K562 treated with DMSO at 1 percent for 4 hours (cell line): ENCODE measurements around the gene PYGM. TPM values are rescaled to one million over a fixed set of nuclear protein-coding genes. Genes with fewer than 3 reads are reported as not detected.

Source experiments
- total RNA-seq: library from RNA; unstranded; fragments of 300-600 nt; gene quantifications from 2 replicates; pipeline ENCODE4 v1.2.3, GENCODE V29; 2022; ENCODE audit not compliant: insufficient read depth

The PYGM gene
- total RNA-seq: 5.3 and 9.5 TPM in 2 replicates

DNA sequence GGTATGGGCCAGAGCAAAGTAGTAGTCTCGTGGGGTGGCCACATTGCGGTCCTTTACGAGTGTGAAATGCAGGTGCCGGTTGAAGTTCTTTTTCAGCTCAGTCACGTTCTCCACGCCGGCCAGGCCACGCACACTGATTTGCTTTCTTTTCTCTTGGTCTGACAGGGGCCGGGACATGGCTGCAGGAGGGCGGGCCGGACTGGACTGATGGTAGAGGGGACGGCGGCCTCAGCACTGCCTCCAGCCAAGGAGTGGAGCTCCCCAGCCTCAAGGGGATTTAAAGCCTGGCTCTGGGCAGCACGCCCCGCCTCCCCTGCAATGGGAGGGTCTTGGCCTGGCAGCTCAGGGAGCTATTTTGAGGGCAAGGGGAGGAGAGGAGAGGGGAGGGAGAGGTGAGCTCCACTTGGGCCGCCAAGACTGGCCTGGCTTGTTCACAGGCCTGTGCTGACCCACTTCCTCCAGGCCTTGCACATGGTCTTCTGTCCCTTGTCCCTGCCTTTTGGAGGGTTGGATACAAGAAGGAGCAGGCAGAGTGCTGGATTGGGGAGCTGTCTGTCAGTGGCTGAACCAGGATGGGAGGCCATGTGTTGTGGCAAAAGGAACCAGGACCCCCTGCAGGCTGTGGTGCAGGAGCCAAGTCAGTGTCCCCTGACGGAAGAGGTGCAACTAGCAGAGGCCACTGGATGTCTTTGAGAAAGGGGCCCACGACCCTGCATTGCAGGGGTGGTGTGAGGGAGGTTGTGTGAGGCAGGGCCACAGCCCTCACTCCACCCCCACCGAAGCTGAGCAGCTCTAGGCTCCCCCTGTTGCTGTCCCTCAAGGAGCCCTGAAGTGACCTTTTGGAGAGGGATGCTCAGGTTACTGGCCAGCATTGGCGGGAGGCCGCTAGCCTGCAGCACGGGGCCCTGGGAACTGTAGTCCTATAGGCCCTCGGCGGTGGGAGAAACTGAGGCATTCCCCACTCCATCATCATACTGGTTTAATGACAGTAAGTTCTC, at the start of gene PYGM:
Gene PYGM (minus strand): TSS at position 253 of the 998 bp plus-strand sequence. CDS start 76 bp downstream, at position 177.

DNA sequence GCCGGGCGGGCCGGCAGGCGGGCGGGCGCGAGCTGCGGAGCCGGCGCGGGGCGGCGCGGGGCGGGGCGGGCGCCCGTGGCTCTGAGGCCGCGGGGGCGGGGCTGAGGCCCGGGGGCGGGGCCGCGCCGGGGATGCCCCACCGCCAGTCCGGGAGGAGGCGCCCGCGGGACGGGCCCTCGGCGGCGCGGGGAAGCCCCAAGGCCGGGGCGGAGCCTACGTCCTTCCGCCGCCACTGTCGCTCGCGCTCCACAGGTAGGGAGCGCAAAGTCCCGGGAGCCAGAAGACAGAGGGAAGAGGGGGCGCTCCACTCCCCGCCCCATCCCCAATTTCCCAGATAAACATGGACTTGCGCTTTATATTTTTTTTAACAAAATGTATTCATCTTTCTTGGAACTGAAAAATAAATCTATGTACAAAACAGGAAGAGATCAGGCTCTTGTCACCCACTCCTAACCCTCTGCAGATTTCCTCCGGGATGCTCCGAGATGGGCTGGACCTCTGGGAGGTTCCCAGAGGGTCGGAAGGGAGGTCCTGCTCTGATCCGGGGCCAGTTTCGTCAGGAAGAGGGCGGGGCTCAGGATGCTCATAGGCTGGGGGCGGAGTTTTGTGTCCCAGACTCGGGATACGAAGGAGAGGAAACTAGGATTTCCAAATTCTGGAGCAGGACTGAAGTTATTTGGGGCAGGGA, 43.5 kb upstream of the PYGM start, which contains the start of gene MAP4K2:
Gene MAP4K2 (minus strand): TSS at position 57 of the 688 bp plus-strand sequence. CDS start 65 bp downstream, outside the sequence.

DNA sequence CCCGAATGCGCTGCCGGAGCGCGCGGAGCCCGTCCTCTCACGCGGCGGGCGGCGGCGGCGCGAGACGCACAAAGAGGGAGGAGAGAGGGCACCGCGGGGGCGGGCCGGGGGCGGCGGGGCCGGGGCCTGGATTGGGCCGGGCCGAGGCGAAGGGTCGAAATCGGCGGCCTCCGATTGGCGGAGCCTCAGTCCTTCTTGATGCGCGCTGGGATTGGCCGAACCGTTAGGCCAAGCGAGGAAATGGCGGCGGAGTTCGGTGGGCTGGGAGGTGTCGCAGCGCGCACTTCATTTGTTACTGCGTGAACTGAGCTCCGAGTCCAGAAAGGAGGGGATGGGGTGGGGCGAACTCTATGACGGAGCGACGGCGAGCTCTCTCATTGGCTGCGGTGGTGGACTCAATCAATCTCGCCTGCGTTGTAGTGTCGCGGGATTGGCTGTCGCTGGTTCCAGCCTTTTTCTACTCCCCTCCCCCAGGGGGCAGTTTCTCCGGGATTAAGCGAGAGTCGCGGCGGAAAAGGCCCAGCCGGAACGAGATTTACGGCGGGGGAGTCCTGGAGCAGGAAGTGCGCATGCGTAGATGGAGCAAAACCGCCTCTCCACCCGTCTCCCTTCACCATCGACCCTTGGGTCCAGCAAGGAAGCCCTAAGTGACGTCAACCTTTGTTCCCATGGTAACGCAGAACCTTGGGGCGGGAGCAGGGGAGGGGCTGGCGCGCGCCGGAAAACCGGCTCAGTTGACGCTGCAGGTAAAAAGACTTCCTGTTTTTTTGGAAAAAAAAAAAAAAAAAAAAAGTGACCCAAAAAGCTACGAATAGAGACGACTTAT, 18.9 kb upstream of the PYGM start, which contains the start of gene SF1:
Gene SF1 (minus strand): TSS at position 70 of the 826 bp plus-strand sequence. CDS start 150 bp downstream, outside the sequence.

DNA sequence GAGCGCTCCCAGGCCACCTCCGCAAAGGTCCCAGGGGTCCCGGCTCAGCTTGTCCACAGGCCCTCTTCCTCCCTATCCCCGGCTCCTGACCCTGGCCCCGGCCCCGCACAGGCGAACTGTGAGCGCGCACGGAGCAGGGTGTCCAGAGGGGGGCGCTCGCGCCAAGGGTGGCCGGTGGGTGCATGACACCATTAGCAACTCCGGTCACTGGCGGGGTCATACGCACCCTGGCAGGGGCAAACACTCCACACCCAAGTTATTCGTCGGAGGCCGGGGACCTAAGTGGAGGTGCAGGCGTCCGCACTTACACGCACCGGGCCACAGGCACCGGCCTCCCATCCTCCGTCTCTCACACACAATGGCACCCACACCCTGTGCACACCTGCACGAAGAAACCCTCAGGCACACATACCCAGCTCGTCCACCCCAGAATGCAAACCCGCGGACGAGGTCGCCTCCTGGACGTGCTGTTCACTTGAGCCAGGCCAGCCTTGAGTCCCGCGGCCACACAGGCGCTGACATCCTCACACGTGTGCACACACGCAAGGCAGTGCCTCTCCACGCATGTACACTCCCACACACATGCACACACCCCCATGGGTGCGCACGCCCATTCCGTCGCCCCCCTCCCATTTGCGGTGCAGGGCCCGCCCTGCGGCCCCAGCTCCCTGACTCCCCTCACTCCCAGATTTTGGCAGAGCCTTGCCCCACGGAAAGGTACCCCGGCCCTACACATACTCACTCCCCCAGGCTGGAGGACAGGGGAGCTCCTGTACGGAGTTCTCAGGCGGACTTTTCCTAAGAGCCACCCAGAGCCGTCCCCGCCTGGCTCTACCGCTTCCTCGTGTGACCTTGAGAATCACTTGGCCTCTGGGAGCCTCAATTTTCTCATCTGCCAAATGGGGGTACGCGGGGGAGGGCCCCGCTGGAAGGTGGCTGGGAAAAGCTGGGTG, 15.9 kb downstream of the PYGM start, which contains the start of gene RASGRP2:
Gene RASGRP2 (minus strand): TSS at position 552 of the 953 bp plus-strand sequence. CDS start 1,276 bp downstream, outside the sequence.

DNA sequence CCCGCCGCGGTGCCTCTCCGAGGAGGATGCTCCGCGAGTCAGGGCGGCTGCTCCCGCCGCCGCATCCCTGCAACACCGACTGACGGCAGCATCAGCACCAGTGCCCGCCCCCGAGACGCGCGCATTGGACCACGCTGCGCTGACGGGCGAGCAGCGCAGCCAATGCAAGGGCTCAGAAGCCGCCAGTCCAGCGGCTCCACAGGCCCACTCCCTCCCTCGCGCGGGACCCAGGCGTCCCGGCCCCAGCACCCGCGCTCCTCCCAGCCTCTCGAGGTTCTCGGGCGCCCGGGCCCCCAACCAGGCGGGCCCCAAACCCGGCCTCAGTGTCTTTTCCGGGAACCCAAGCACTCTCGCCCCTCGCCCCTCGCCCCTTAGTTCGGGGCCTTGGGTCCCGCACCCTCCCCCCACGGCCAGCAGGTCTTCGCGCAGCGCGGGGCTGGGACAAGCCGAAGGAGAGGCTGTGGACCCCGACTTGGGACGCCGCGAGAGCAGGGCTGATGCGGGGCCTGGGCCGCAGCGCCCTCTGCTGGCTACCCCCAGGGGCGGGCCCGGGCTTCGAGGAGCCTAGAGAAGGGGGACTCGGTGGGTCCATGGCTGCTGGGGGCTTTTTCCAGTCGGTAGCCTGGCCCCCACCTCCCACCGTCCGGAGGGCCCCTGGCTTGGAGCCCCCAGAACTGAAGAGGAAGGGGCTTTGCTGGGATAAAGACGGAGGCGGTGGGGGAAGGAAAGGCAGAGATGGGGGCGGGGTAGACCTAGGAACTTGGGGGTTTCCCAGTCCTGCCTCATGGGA, 36.5 kb downstream of the PYGM start, which contains the start of gene NRXN2:
Gene NRXN2 (minus strand): TSS at position 81 of the 790 bp plus-strand sequence. CDS start 9,498 bp downstream, outside the sequence.

Other genes with a start within 250 kb of the PYGM start
- gene SLC22A11, start 204.0 kb downstream of the PYGM start, total RNA-seq: not detected in 2 replicates
- not detected in 2 replicates for gene SLC22A12, start 168.8 kb downstream of the PYGM start, total RNA-seq
- not detected in 2 replicates for gene NRXN2, start 36.8 kb downstream of the PYGM start, total RNA-seq
- gene RASGRP2, start 15.8 kb downstream of the PYGM start, total RNA-seq: 10.1 and 12.5 TPM in 2 replicates
- gene SF1, start 18.6 kb upstream of the PYGM start, total RNA-seq: 148 and 194 TPM in 2 replicates
- gene MAP4K2, start 43.2 kb upstream of the PYGM start, total RNA-seq: 11.2 and 18.1 TPM in 2 replicates
- 40.1 and 42.7 TPM in 2 replicates for gene MEN1, start 50.6 kb upstream of the PYGM start, total RNA-seq
- 5.1 and 15.3 TPM in 2 replicates for gene CDC42BPG, start 84.7 kb upstream of the PYGM start, total RNA-seq
- gene EHD1, start 118.6 kb upstream of the PYGM start, total RNA-seq: 46.2 and 57.9 TPM in 2 replicates
- gene ATG2A, start 157.2 kb upstream of the PYGM start, total RNA-seq: 28.1 and 38.9 TPM in 2 replicates
- 8.5 and 13.9 TPM in 2 replicates for gene PPP2R5B, start 164.7 kb upstream of the PYGM start, total RNA-seq
- gene GPHA2, start 175.9 kb upstream of the PYGM start, total RNA-seq: not detected in 2 replicates
- gene MAJIN, start 212.1 kb upstream of the PYGM start, total RNA-seq: not detected in 2 replicates
- gene BATF2, start 237.0 kb upstream of the PYGM start, total RNA-seq: 4.3 and 5.6 TPM in 2 replicates